ENCODE data around the gene SLC43A3.

DNA sequence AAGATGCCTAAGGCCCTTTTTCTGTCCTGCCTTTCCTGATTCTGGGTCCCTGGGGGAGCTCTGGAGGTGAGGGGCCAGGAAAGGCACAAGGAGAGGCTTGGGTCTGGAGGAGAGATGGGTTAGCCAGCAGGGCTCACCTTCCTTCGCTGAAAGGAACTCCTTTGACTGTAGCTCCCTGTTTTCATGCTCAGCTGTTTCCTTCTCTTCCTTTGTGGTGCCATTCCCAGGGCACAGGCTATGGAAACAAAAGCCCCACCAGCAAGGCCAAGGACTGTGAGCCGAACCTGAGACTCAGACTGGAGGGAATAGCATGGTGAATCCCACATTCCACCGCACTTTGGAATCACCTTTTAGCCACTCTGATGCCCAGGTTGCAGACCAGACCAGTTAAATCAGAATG is 10.5 kb downstream of the SLC43A3 start:
- TF ChIP-seq, protein P1, sequence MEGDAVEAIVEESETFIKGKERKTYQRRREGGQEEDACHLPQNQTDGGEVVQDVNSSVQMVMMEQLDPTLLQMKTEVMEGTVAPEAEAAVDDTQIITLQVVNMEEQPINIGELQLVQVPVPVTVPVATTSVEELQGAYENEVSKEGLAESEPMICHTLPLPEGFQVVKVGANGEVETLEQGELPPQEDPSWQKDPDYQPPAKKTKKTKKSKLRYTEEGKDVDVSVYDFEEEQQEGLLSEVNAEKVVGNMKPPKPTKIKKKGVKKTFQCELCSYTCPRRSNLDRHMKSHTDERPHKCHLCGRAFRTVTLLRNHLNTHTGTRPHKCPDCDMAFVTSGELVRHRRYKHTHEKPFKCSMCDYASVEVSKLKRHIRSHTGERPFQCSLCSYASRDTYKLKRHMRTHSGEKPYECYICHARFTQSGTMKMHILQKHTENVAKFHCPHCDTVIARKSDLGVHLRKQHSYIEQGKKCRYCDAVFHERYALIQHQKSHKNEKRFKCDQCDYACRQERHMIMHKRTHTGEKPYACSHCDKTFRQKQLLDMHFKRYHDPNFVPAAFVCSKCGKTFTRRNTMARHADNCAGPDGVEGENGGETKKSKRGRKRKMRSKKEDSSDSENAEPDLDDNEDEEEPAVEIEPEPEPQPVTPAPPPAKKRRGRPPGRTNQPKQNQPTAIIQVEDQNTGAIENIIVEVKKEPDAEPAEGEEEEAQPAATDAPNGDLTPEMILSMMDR (IDR thresholded peaks at IDR 0.05), result no peak
- TF ChIP-seq POLR2A (IDR thresholded peaks at IDR 0.05), result no peak

Data from vagina (tissue), 2 donors.